ENCODE data around the gene GADL1.

The GADL1 gene

GRCh38 chr3:30737743-30738499 is 156.5 kb downstream of the GADL1 start:
- H3K9me3 ChIP-seq (ENCODE audit: low read length) = no peaks in the 10 kb centered on the region
- H3K36me3 ChIP-seq (ENCODE audit: insufficient read depth, low read length) = no peaks in the 10 kb centered on the region
- H3K27me3 ChIP-seq (ENCODE audit: insufficient read depth, low read length) = no peaks in the 10 kb centered on the region
- H3K4me1 ChIP-seq (ENCODE audit: insufficient read depth, low read length) = no peaks in the 10 kb centered on the region
- no peak overlapping the region for H3K4me3 ChIP-seq (ENCODE audit: low read length)
- H2AFZ ChIP-seq (ENCODE audit: low read depth, low read length) = no peak overlapping the region

- H3K27me3 ChIP-seq (ENCODE audit: insufficient read depth, low read length) = no peaks in the 10 kb centered on the region
- H3K4me3 ChIP-seq (ENCODE audit: low read length) = no peak overlapping the region
- H2AFZ ChIP-seq (ENCODE audit: low read depth, low read length) = no peak overlapping the region
- no peaks in the 10 kb centered on the region for H3K36me3 ChIP-seq (ENCODE audit: insufficient read depth, low read length)
- H3K9me3 ChIP-seq (ENCODE audit: low read length) = no peaks in the 10 kb centered on the region
- H3K4me1 ChIP-seq (ENCODE audit: insufficient read depth, low read length) = no peaks in the 10 kb centered on the region
Measured at GRCh38 chr3:30733696-30734095, 160.8 kb downstream of the GADL1 start.

- H3K27me3 ChIP-seq (ENCODE audit: insufficient read depth, low read length) = no peaks in the 10 kb centered on the region
- no peak overlapping the region for H2AFZ ChIP-seq (ENCODE audit: low read depth, low read length)
- no peak overlapping the region for H3K4me3 ChIP-seq (ENCODE audit: low read length)
- no peaks in the 10 kb centered on the region for H3K9me3 ChIP-seq (ENCODE audit: low read length)
- H3K4me1 ChIP-seq (ENCODE audit: insufficient read depth, low read length) = no peaks in the 10 kb centered on the region
- H3K36me3 ChIP-seq (ENCODE audit: insufficient read depth, low read length) = no peaks in the 10 kb centered on the region
Measured at GRCh38 chr3:30733209-30733608, 161.3 kb downstream of the GADL1 start.

GRCh38 chr3:30730967-30731366 is 163.5 kb downstream of the GADL1 start:
- Histone ChIP-seq H2AFZ (ENCODE audit: low read depth, low read length) (no peak overlapping the region), H3K9me3 (ENCODE audit: low read length) (no peaks in the 10 kb centered on the region), H3K36me3 (ENCODE audit: insufficient read depth, low read length) (no peaks in the 10 kb centered on the region), H3K4me1 (ENCODE audit: insufficient read depth, low read length) (no peaks in the 10 kb centered on the region), H3K27me3 (ENCODE audit: insufficient read depth, low read length) (no peaks in the 10 kb centered on the region), H3K4me3 (ENCODE audit: low read length) (no peak overlapping the region)

GRCh38 chr3:30729936-30730335 is 164.5 kb downstream of the GADL1 start:
- no peak overlapping the region for H3K4me3 ChIP-seq (ENCODE audit: low read length)
- H3K27me3 ChIP-seq (ENCODE audit: insufficient read depth, low read length) = no peaks in the 10 kb centered on the region
- H3K36me3 ChIP-seq (ENCODE audit: insufficient read depth, low read length) = no peaks in the 10 kb centered on the region
- H2AFZ ChIP-seq (ENCODE audit: low read depth, low read length) = no peak overlapping the region
- H3K4me1 ChIP-seq (ENCODE audit: insufficient read depth, low read length) = no peaks in the 10 kb centered on the region
- H3K9me3 ChIP-seq (ENCODE audit: low read length) = no peaks in the 10 kb centered on the region

GRCh38 chr3:30729512-30729911 is 164.9 kb downstream of the GADL1 start:
- H3K4me3 ChIP-seq (ENCODE audit: low read length) = no peak overlapping the region

GRCh38 chr3:30728143-30728542 is 166.3 kb downstream of the GADL1 start:
- Histone ChIP-seq H3K36me3 (ENCODE audit: insufficient read depth, low read length) (no peaks in the 10 kb centered on the region), H3K9me3 (ENCODE audit: low read length) (no peaks in the 10 kb centered on the region), H3K4me3 (ENCODE audit: low read length) (no peak overlapping the region), H3K27me3 (ENCODE audit: insufficient read depth, low read length) (no peaks in the 10 kb centered on the region), H2AFZ (ENCODE audit: low read depth, low read length) (no peak overlapping the region), H3K4me1 (ENCODE audit: insufficient read depth, low read length) (no peaks in the 10 kb centered on the region)

More at GRCh38 chr3:30729512-30729911, 164.9 kb downstream of the GADL1 start:
- Histone ChIP-seq H3K36me3 (ENCODE audit: insufficient read depth, low read length) (no peaks in the 10 kb centered on the region), H2AFZ (ENCODE audit: low read depth, low read length) (no peak overlapping the region), H3K4me1 (ENCODE audit: insufficient read depth, low read length) (no peaks in the 10 kb centered on the region), H3K27me3 (ENCODE audit: insufficient read depth, low read length) (no peaks in the 10 kb centered on the region), H3K9me3 (ENCODE audit: low read length) (no peaks in the 10 kb centered on the region)

GRCh38 chr3:30724863-30725262 is 169.6 kb downstream of the GADL1 start:
- Histone ChIP-seq H3K36me3 (ENCODE audit: insufficient read depth, low read length) (no peaks in the 10 kb centered on the region), H3K4me3 (ENCODE audit: low read length) (no peak overlapping the region), H2AFZ (ENCODE audit: low read depth, low read length) (no peak overlapping the region), H3K4me1 (ENCODE audit: insufficient read depth, low read length) (no peaks in the 10 kb centered on the region), H3K9me3 (ENCODE audit: low read length) (no peaks in the 10 kb centered on the region), H3K27me3 (ENCODE audit: insufficient read depth, low read length) (no peaks in the 10 kb centered on the region)

- no peaks in the 10 kb centered on the region for H3K9me3 ChIP-seq (ENCODE audit: low read length)
- H3K36me3 ChIP-seq (ENCODE audit: insufficient read depth, low read length) = no peaks in the 10 kb centered on the region
Measured at GRCh38 chr3:30723211-30723610, 171.2 kb downstream of the GADL1 start.

GRCh38 chr3:30721314-30721634 is 173.2 kb downstream of the GADL1 start:
- Histone ChIP-seq H3K27me3 (ENCODE audit: insufficient read depth, low read length) (no peaks in the 10 kb centered on the region), H2AFZ (ENCODE audit: low read depth, low read length) (no peak overlapping the region), H3K9me3 (ENCODE audit: low read length) (no peaks in the 10 kb centered on the region), H3K36me3 (ENCODE audit: insufficient read depth, low read length) (no peaks in the 10 kb centered on the region), H3K4me1 (ENCODE audit: insufficient read depth, low read length) (no peaks in the 10 kb centered on the region), H3K4me3 (ENCODE audit: low read length) (no peak overlapping the region)

More at GRCh38 chr3:30723211-30723610, 171.2 kb downstream of the GADL1 start:
- Histone ChIP-seq H3K27me3 (ENCODE audit: insufficient read depth, low read length) (no peaks in the 10 kb centered on the region), H3K4me3 (ENCODE audit: low read length) (no peak overlapping the region), H2AFZ (ENCODE audit: low read depth, low read length) (no peak overlapping the region), H3K4me1 (ENCODE audit: insufficient read depth, low read length) (no peaks in the 10 kb centered on the region)

GRCh38 chr3:30720586-30721313 is 173.7 kb downstream of the GADL1 start:
- Histone ChIP-seq H3K4me1 (ENCODE audit: insufficient read depth, low read length) (no peaks in the 10 kb centered on the region), H2AFZ (ENCODE audit: low read depth, low read length) (no peak overlapping the region), H3K4me3 (ENCODE audit: low read length) (no peak overlapping the region), H3K27me3 (ENCODE audit: insufficient read depth, low read length) (no peaks in the 10 kb centered on the region), H3K36me3 (ENCODE audit: insufficient read depth, low read length) (no peaks in the 10 kb centered on the region), H3K9me3 (ENCODE audit: low read length) (no peaks in the 10 kb centered on the region)

GRCh38 chr3:30719536-30719935 is 174.9 kb downstream of the GADL1 start:
- no peaks in the 10 kb centered on the region for H3K27me3 ChIP-seq (ENCODE audit: insufficient read depth, low read length)
- no peak overlapping the region for H2AFZ ChIP-seq (ENCODE audit: low read depth, low read length)
- H3K36me3 ChIP-seq (ENCODE audit: insufficient read depth, low read length) = no peaks in the 10 kb centered on the region
- no peaks in the 10 kb centered on the region for H3K4me1 ChIP-seq (ENCODE audit: insufficient read depth, low read length)
- no peak overlapping the region for H3K4me3 ChIP-seq (ENCODE audit: low read length)
- no peaks in the 10 kb centered on the region for H3K9me3 ChIP-seq (ENCODE audit: low read length)

GRCh38 chr3:30713885-30714503 is 180.5 kb downstream of the GADL1 start:
- Histone ChIP-seq H3K4me3 (ENCODE audit: low read length) (no peak overlapping the region), H3K4me1 (ENCODE audit: insufficient read depth, low read length) (no peaks in the 10 kb centered on the region), H3K27me3 (ENCODE audit: insufficient read depth, low read length) (no peaks in the 10 kb centered on the region), H2AFZ (ENCODE audit: low read depth, low read length) (no peak overlapping the region), H3K36me3 (ENCODE audit: insufficient read depth, low read length) (no peaks in the 10 kb centered on the region), H3K9me3 (ENCODE audit: low read length) (no peaks in the 10 kb centered on the region)
